Stimulated activated CD4-positive, alpha-beta T cell treated with anti-CD3 and anti-CD28 coated beads, Interleukin-1b, Interleukin-23, amount 100 ng/mL, for 48 hours (primary cell): Measurements from ENCODE around the gene GKN1.
"Not testable (repeated sequence)": the region's sequence is repeated elsewhere in the genome, so short reads cannot be mapped to it uniquely, and the experiment has no call there.

Experiments used
- DNase-seq: peaks from one replicate; pipeline ENCODE4 v3.0.0-alpha.2; 2020

Gene GKN1, protein sequence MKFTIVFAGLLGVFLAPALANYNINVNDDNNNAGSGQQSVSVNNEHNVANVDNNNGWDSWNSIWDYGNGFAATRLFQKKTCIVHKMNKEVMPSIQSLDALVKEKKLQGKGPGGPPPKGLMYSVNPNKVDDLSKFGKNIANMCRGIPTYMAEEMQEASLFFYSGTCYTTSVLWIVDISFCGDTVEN

DNA sequence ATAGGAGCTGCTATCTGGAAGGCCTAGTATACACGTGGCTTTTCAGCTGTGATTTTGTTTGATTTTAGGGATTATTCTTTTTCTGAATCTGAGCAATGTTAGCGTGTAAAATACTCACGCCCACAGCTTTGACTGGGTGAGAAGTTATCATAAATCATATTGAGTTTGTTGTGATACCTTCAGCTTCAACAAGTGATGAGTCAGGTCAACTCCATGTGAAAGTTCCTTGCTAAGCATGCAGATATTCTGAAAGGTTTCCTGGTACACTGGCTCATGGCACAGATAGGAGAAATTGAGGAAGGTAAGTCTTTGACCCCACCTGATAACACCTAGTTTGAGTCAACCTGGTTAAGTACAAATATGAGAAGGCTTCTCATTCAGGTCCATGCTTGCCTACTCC lies at the start of gene GKN1:
GKN1 (plus strand) TSS at position 386 of the 400 bp plus-strand sequence. CDS start 42 bp downstream, outside the sequence.
- DNase-seq, result no peak

DNA sequence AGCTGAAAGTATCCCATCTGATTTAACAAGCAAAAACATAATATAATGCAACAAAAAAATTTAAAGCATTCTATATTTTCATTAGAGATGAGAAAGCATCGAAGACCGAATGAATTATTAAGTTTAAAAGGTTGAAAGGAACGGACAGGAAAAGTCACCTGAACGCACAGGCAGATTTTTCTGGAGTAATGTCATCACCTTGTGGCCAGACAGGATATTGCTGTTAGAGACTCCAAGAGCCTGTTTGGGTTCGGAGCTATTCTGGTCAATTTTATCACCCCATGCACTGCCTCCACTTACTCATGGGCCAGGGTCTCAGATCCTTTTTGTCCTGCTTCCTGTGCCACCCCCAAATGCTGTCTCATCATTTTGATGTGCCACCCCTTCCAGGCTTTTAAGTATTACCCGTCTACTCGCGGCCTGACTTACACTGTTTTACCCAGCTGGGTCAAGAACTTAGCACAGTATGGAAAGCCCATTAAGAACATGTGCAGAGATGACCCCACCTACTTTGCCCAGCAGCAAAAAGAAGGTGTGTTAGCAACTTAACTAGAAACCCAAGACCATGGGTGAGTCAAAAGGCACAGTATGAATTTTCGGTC lies 49.0 kb upstream of the GKN1 start:
- DNase-seq, result peak; percentile 31

DNA sequence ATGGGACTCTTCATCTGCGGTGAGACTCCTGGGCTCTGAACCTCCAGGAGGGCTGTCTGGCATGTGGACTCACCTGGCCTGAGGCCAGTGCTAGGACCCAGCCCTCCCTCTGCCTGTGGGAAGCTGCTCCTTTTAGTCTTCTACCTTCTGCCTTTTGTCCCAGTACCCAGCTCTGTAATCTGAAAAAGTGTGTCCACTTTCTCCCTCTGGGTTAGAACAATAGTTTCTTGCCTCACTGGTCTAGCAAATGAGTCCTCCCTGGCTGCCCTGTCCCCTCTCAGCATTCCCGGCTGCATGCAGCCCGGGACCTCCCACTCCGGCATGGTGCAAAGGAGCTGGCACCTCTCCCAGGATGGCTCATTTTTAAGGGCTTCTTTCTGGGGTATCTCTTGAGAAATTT lies 47.6 kb upstream of the GKN1 start:
- no peak for DNase-seq

- no peak for DNase-seq
Observed at GRCh38 chr2:68931149-68931711, 43.2 kb upstream of the GKN1 start.

DNA sequence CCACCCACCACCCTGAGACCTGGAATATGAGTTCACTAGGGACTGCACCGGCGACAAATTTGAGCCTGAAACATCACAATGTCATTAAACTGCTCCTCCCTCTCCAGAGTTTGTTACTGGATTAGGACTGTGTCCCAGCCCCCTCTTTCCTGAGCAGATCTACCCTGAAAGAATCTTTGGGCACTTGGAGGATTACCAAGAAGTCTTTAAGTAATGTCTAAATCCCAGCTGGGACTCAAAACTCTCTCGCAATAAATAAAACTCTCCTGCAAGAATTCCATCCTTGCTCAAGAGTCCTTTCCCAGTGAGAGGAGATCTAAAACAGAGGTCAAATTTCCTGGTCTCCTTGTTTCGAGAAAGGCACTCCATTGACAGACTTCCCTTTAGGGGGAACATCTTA lies 42.6 kb upstream of the GKN1 start:
- no peak for DNase-seq

- no peak for DNase-seq
Observed at GRCh38 chr2:68932402-68932801, 42.0 kb upstream of the GKN1 start.

DNA sequence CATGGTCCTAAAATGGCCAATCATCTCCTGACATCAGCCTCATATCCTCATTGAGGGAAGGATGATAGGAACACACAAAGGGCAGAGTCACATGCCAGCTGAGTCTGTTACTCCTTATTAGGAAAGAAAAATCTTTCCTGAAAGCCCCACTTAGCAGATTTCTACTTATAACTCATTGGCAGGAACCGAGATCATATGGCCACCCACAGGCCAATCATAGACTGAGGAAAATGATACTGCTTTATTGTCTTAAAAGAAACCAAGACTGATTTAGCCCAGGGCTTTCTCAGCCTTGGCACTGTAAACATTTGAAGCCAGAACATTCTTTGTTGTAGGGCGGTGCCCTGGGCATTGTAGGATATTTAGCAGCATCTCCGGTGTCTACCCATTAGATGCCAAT lies 40.4 kb upstream of the GKN1 start:
- DNase-seq, result no peak

- DNase-seq, result no peak
Observed at GRCh38 chr2:68935471-68935870, 39.0 kb upstream of the GKN1 start.

DNA sequence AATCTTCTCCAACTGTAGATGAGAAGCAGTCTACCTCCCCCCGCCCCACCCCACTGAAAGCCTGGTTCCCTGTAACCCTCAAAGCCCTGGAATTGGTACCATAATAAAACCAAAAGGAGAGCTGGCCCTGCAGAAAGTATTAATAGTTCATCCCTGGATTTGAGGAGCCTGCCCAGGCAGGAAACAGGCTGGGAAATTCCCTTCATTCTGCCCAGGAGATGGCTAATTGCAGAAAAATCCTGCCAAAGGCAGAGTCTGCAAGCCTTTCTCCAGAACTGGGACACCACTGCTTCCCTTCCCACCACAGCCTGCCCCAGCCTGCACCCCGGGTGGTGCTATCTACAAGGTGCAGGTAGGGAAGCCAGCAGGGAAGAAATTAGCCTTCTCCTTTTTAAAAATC lies 38.0 kb upstream of the GKN1 start:
- no peak for DNase-seq

- DNase-seq, result no peak
Observed at GRCh38 chr2:68936889-68937288, 37.5 kb upstream of the GKN1 start.

- DNase-seq, result no peak
Observed at GRCh38 chr2:68937346-68938055, 36.9 kb upstream of the GKN1 start.

DNA sequence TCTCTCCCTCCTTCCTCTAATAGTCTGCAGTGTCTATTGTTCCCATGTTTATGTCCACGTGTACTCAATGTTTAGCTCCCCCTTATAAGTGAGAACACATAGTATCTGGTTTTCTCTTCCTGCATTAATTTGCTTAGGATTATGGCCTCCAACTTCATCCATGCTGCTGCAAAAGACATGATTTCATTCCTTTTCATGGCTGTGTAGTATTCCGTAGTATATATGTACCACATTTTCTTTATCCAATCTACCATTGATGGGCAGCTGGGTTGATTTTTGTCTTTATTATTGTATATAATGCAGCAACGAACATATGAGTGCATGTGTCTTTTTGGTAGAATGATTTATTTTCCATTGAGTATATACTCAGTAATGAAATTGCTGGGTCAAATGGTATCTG lies 35.5 kb upstream of the GKN1 start:
- no peak for DNase-seq

GRCh38 chr2:68939962-68940361 lies 34.5 kb upstream of the GKN1 start:
- DNase-seq, result no peak

GRCh38 chr2:68940369-68940768 lies 34.1 kb upstream of the GKN1 start:
- no peak for DNase-seq

DNA sequence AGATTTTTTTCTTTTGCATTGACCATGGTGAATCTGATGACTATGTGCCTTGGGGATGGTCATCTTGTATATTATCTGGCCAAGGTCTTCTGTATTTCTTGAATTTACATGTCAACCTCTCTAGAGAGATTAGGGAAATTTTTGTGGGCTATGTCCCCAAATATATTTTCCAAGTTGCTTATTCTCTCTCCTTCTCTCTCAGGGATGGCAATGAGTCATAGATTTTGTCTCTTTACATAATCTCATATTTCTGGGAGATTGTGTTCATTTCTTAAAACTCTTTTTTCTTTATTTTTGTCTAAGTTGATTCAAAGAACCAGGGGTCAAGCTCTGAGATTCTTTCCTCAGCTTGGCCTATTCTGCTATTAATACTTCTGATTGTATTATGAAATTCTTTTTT lies 31.6 kb upstream of the GKN1 start:
- DNase-seq, result no peak

GRCh38 chr2:68943581-68944568 lies 30.6 kb upstream of the GKN1 start:
- peak; percentile 49 for DNase-seq

GRCh38 chr2:68946117-68946516 lies 28.3 kb upstream of the GKN1 start:
- no peak for DNase-seq

DNA sequence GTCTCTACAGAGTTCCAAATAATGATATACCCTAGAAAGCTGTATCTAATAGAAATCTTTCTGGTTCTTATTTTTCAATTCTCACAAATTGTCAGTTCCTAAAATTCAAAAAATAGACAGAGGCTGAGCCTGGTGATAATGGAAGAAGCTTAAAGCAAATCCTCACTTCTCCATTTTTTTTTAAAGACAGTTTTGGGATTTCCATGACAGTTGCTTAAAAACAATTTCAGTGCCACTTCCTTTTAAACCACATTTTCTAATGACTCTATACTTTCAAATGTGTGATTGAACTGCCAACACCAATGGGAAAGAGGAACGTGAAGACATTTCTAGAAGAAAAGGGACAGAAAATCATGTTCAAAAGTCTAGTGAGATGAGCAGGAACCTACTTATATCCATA lies 25.7 kb upstream of the GKN1 start:
- no peak for DNase-seq

DNA sequence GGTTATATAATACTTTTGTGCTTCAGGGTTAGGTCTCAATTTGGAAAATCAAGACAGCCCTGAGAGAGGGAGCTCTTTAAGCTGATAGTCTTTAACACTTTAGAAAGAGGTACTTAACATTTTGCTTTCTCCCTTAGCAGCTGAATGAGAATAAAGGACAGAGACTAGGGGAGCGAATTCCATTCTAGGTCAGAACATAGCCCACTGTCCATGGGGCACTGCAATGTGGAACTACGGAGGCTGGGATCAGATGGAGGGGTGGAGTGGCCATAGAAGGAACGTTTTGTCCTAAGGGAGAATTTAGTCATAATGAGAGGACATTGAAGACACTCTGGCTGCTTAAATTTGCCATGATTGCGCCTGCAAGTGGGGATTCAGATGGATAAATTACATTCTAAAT lies 22.5 kb upstream of the GKN1 start:
- no peak for DNase-seq

- DNase-seq, result no peak
Observed at GRCh38 chr2:68952887-68953521, 21.4 kb upstream of the GKN1 start, which contains the start of gene GKN2. Gene GKN2 (minus strand): TSS chr2:68952893. CDS start chr2:68952861, 32 bp downstream.

DNA sequence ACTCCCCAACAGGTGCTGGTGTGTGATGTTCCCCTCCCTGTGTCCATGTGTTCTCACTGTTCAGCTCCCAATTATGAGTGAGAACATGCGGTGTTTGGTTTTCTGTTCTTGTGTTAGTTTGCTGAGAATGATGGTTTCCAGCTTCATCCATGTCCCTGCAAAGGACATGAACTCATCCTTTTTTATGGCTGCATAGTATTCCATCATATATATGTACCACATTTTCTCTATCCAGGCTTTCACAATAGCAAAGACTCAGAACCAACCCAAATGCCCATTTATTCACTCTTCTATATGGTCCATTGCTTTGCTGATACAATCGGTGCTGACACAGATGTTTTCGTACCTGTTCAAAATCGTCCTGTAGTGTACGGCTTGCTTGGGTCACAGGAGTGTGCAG lies 19.0 kb upstream of the GKN1 start:
- not testable (repeated sequence) for DNase-seq

GRCh38 chr2:68959001-68959400 lies 15.4 kb upstream of the GKN1 start:
- no peak for DNase-seq
